Neural progenitor cell (in vitro differentiated cells): ENCODE measurements around the gene MEGF6.

Experiments
- CTCF ChIP-seq: fragments of 200-600 bp; sonication (generic); IDR thresholded peaks from 2 replicates; pipeline ENCODE4 v1.5.1; 2017; ENCODE audit warnings: antibody characterized with exemption, mild to moderate bottlenecking
- EZH2 ChIP-seq: fragments of 200-600 bp; sonication (generic); IDR thresholded peaks from 2 replicates; pipeline ENCODE4 v1.6.1; 2017; ENCODE audit warnings: antibody characterized with exemption, mild to moderate bottlenecking, moderate library complexity

DNA sequence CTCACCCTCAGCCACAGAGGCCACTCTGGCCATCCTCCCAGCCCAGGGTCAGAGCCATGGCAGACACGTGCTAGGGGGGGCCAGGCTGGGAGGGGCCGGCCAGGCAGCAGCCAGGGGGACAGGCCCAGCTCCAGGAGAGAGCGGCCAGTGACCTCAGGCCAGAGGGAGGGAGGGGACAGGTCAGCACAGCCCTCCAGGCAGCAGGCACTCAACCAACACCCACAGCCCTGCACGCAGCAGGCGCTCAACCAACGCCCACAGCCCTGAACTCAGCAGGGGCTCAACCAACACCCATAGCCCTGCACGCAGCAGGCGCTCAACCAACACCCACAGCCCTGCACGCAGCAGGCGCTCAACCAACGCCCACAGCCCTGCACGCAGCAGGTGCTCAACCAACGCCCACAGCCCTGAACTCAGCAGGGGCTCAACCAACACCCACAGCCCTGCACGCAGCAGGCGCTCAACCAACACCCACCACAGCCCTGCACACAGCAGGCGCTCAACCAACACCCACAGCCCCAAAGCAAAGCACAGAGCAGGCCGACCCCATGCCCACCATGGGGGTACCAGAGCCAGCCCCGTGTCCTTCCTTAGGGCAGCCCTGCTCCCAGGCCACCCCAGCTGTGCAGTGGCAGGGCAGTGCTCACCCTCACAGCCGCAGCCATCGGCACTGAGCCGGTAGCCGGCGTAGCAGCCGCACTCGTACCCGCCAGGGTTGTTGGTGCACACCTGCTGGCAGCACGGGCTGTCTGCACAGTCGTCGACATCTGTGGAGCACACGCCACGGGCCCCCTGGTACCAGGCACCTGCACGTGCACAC is 101.0 kb downstream of the MEGF6 start:
- TF ChIP-seq CTCF (no peak), EZH2 (no peak)
